ENCODE measurements around the gene ITCH. TPM values are rescaled to one million over a fixed set of nuclear protein-coding genes. Genes with fewer than 3 reads are reported as not detected.
"Not testable (repeated sequence)": the region's sequence is repeated elsewhere in the genome, so short reads cannot be mapped to it uniquely, and the experiment has no call there.

The ITCH gene
- total and polyA plus RNA-seq, 4 donors = 9.3 to 68.1 (median 30.4) TPM

DNA sequence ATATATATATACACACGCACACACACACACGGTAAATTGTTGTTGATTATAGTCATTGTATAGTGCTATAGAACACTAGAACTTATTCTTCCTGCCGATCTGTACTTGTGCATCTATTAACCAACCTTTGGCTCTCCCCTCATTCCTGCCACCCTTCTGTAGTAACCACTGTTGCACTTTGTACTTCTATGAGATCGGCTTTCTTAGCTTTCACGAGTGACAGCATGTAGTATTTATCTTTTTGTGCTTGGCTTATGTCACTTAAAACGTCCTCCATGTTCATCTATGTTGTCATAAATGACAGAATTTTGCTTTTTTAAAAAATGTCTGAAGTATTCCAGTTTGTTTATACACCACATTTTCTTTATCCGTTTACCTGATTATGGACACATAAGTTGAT is 132.2 kb downstream of the ITCH start:
- Histone ChIP-seq H3K36me3 (ENCODE audit: control insufficient read depth in 4 of 4, insufficient read depth in 4 of 4, low read length in 4 of 4) (peaks cover 11 to 46% (median 32%) of the 10 kb centered on the region in 4 donors), H3K4me3 (no peak overlapping the region), H3K9ac (ENCODE audit: insufficient read depth in 1 of 2, low read length in 2 of 2) (no peak overlapping the region), H3K9me3 (ENCODE audit: control insufficient read depth in 4 of 4, insufficient read depth in 3 of 4, low read length in 3 of 4) (peaks cover 0 to 2% (median 0%) of the 10 kb centered on the region in 4 donors), H3K27ac (ENCODE audit: low read depth in 1 of 2, low read length in 1 of 2) (no peak overlapping the region), H3K4me1 (ENCODE audit: control insufficient read depth in 5 of 5, insufficient read depth in 5 of 5, low read length in 5 of 5) (no peaks in the 10 kb centered on the region), H3K27me3 (ENCODE audit: control insufficient read depth in 3 of 3, insufficient read depth in 3 of 3, low read length in 2 of 3) (no peaks in the 10 kb centered on the region)
- TF ChIP-seq, protein P1, sequence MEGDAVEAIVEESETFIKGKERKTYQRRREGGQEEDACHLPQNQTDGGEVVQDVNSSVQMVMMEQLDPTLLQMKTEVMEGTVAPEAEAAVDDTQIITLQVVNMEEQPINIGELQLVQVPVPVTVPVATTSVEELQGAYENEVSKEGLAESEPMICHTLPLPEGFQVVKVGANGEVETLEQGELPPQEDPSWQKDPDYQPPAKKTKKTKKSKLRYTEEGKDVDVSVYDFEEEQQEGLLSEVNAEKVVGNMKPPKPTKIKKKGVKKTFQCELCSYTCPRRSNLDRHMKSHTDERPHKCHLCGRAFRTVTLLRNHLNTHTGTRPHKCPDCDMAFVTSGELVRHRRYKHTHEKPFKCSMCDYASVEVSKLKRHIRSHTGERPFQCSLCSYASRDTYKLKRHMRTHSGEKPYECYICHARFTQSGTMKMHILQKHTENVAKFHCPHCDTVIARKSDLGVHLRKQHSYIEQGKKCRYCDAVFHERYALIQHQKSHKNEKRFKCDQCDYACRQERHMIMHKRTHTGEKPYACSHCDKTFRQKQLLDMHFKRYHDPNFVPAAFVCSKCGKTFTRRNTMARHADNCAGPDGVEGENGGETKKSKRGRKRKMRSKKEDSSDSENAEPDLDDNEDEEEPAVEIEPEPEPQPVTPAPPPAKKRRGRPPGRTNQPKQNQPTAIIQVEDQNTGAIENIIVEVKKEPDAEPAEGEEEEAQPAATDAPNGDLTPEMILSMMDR (IDR thresholded peaks at IDR 0.05; ENCODE audit: control extremely low read depth, extremely low read depth) = no peak
- DNase-seq (no peak), ATAC-seq (ENCODE audit: insufficient read depth, low FRiP score) (no peak)
- WGBS, 2 donors = 93 to 97% methylated on average over 7 of the region's 7 CpGs

DNA sequence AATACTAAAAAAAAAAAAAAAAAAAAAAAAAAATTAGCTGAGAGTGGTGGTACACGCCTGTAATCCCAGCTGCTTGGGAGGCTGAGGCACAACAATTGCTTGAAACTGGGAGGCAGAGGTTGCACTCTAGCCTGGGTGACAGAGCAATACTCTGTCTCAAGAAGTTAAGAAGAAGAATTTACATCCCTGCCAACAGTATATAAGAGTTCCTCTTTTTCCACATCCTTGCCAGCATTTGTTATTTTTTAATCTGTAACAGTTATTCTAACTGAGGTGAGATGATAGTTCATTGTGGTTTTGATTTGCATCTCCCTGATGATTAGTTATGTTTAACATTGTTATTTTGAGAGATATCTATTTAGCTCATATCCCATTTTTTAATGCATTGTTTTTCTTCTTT is 132.8 kb downstream of the ITCH start:
- Histone ChIP-seq H3K27ac (ENCODE audit: low read depth in 1 of 2, low read length in 1 of 2) (no peak overlapping the region), H3K9me3 (ENCODE audit: control insufficient read depth in 4 of 4, insufficient read depth in 3 of 4, low read length in 3 of 4) (peaks cover 0 to 2% (median 0%) of the 10 kb centered on the region in 4 donors), H3K36me3 (ENCODE audit: control insufficient read depth in 4 of 4, insufficient read depth in 4 of 4, low read length in 4 of 4) (peaks cover 10 to 43% (median 28%) of the 10 kb centered on the region in 4 donors), H3K9ac (ENCODE audit: insufficient read depth in 1 of 2, low read length in 2 of 2) (no peak overlapping the region), H3K27me3 (ENCODE audit: control insufficient read depth in 3 of 3, insufficient read depth in 3 of 3, low read length in 2 of 3) (no peaks in the 10 kb centered on the region), H3K4me3 (no peak overlapping the region), H3K4me1 (ENCODE audit: control insufficient read depth in 5 of 5, insufficient read depth in 5 of 5, low read length in 5 of 5) (no peaks in the 10 kb centered on the region)
- TF ChIP-seq, protein P1 (IDR thresholded peaks at IDR 0.05; ENCODE audit: control extremely low read depth, extremely low read depth) = no peak
- ATAC-seq (ENCODE audit: insufficient read depth, low FRiP score) (no peak), DNase-seq (no peak)
- WGBS, 2 donors = 94 to 100% methylated on average over 1 of the region's 1 CpG

DNA sequence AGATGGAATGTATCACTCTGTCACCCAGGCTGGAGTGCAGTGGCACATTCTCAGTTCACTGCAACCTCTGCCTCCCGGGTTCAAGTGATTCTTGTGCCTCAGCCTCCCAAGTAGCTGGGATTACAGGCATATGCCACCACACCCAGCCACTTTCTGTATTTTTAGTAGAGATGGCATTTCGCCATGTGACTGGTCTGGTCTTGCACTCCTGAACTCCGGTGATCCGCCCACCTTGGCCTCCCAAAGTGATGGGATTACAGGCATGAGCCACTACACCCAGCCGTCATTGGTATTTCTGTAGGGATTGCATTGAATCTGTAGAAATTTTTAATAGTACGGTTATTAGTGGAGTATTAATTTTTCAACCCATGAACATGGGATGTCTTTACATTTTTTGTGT is 134.5 kb downstream of the ITCH start:
- peaks cover 6 to 39% (median 24%) of the 10 kb centered on the region in 4 donors for H3K36me3 ChIP-seq (ENCODE audit: control insufficient read depth in 4 of 4, insufficient read depth in 4 of 4, low read length in 4 of 4)
- 96 to 97% methylated on average over 6 of the region's 6 CpGs for WGBS, 2 donors

DNA sequence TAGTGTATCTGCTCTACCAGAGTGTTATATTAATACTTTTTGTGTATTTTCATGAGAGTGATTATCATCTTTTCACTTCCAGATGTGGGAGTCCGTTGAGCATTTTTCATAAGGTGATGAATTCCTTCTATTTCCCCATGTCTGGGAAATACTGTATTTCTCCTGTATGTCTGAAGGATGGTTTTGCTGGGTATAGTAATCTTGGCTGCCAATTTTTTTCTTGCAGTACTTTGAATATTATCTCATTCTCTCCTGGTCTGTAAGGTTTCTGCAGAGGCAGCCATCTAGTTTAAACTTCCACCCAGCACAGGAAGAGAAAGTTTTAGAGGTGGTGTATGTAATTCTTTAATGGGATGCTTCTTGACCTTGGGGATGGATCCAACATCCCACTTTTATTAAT is 137.8 kb downstream of the ITCH start:
- TF ChIP-seq, protein P1 (IDR thresholded peaks at IDR 0.05; ENCODE audit: control extremely low read depth, extremely low read depth) = no peak
- H3K9me3 ChIP-seq (ENCODE audit: control insufficient read depth in 4 of 4, insufficient read depth in 3 of 4, low read length in 3 of 4) = peaks cover 0 to 2% (median 0%) of the 10 kb centered on the region in 4 donors
- no peak for DNase-seq
- H3K27ac ChIP-seq (ENCODE audit: low read depth in 1 of 2, low read length in 1 of 2) = no peak overlapping the region
- no peak overlapping the region for H3K4me3 ChIP-seq
- peaks cover 0 to 36% (median 20%) of the 10 kb centered on the region in 4 donors for H3K36me3 ChIP-seq (ENCODE audit: control insufficient read depth in 4 of 4, insufficient read depth in 4 of 4, low read length in 4 of 4)
- whole genome bisulfite sequencing, 2 donors = 91 to 100% methylated on average over 1 of the region's 1 CpG
- H3K27me3 ChIP-seq (ENCODE audit: control insufficient read depth in 3 of 3, insufficient read depth in 3 of 3, low read length in 2 of 3) = no peaks in the 10 kb centered on the region
- no peak overlapping the region for H3K9ac ChIP-seq (ENCODE audit: insufficient read depth in 1 of 2, low read length in 2 of 2)
- no peaks in the 10 kb centered on the region for H3K4me1 ChIP-seq (ENCODE audit: control insufficient read depth in 5 of 5, insufficient read depth in 5 of 5, low read length in 5 of 5)
- ATAC-seq (ENCODE audit: insufficient read depth, low FRiP score) = no peak

More for the DNA sequence above, 134.5 kb downstream of the ITCH start:
- not testable (repeated sequence) for H3K27ac ChIP-seq (ENCODE audit: low read depth in 1 of 2, low read length in 1 of 2); H3K4me3 ChIP-seq; H3K4me1 ChIP-seq (ENCODE audit: control insufficient read depth in 5 of 5, insufficient read depth in 5 of 5, low read length in 5 of 5); H3K9me3 ChIP-seq (ENCODE audit: control insufficient read depth in 4 of 4, insufficient read depth in 3 of 4, low read length in 3 of 4); H3K27me3 ChIP-seq (ENCODE audit: control insufficient read depth in 3 of 3, insufficient read depth in 3 of 3, low read length in 2 of 3); H3K9ac ChIP-seq (ENCODE audit: insufficient read depth in 1 of 2, low read length in 2 of 2); ATAC-seq (ENCODE audit: insufficient read depth, low FRiP score); DNase-seq
